HG02763 (cell line): Measurements from ENCODE around the gene PHF21A.

ENCODE experiments used
- ATAC-seq: cut with Tn5 transposase; IDR thresholded peaks from one replicate; pipeline ENCODE4 v1.9.1; 2021; ENCODE audit warnings: mild to moderate bottlenecking, moderate library complexity; ENCODE audit not compliant: unreplicated experiment

Gene PHF21A

GRCh38 chr11:46121301-46121723, at the start of gene PHF21A:
Gene PHF21A (minus strand): TSS chr11:46121454. CDS start chr11:46084219, 37,235 bp downstream.
- peak; percentile 55 for ATAC-seq

DNA sequence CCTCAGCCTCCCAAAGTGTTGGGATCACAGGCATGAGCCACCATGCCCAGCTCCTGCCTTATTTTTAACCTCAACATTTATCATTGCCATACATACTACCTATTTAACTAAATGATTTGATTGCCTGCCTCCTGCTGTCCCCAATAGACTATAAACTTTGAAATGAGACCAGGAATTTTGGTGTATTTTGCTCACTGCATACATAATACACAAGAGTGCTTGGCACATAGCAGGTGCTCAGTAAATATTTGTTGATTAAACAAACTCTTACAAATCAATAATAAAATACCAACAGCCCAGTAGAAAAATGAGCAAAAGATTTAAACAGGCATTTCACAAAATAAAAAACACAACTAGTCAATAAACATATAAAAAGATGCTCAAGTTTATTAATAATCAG, 49.5 kb upstream of the PHF21A start:
- ATAC-seq, result no peak

DNA sequence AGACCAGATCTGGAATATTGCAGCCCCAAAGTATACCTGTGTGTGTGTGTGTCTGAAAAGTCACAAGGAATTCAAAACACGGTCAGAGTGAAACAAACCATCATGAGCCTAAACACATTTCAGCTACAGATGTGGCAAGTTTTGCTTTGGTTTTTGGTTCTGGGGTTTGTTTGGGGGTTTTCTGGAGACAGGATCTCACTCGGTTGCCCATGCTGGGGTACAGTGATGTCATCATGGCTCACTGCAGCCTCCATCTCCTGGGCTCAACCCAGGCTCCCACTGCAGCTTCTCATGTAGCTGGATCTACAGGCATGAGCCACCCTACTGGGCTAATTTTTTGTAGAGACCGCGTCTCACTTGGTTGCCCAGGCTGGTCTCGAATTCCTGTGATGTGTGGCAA, 41.4 kb upstream of the PHF21A start:
- ATAC-seq, result no peak

GRCh38 chr11:46161201-46161600, 39.9 kb upstream of the PHF21A start:
- ATAC-seq, result no peak

- ATAC-seq, result no peak
These were observed 38.8 kb upstream of the PHF21A start for GRCh38 chr11:46160100-46160499.

GRCh38 chr11:46159680-46160079, 38.4 kb upstream of the PHF21A start:
- ATAC-seq, result no peak

GRCh38 chr11:46149826-46150225, 28.6 kb upstream of the PHF21A start:
- ATAC-seq, result no peak

DNA sequence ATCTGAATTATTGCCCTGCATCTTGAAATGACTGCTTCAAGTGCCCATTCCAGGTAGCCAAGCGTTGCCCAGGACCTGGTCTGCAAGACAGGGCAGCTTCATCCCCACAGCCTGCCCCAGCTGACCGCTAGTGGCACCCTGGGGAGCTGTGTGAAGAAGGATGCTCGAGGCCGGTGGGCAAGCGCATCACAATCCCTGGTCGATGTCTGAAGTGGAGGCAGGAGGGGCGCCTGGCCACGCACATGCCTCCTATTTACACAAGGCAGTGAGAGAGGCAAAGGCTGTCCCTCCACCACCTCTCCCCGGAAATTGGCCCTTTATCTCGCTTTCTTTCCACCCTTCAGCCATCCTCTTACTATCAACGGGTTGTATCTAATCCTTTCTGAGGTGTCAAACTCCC, 28.1 kb upstream of the PHF21A start:
- ATAC-seq, result no peak

DNA sequence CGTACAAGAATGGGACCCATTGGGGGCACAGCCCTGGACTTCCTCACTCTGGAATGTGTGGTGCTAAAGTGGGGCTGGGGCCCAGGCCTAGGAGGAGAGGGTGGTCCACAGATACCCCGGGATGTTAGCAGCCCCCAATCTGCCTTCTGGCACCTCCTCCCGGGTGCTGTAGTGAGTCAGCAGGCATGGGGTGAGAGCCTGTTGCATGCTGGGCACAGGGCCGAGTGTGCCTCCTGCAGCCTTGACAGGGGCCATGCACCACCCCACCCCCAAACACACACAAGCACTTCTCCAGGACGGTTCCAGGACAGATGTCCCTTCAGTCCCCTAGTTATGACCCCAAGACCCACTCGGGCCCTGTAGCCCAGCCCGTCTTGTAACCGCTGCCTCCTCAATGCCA, 23.5 kb upstream of the PHF21A start:
- no peak for ATAC-seq

GRCh38 chr11:46143049-46143806, 22.0 kb upstream of the PHF21A start:
- ATAC-seq, result no peak

DNA sequence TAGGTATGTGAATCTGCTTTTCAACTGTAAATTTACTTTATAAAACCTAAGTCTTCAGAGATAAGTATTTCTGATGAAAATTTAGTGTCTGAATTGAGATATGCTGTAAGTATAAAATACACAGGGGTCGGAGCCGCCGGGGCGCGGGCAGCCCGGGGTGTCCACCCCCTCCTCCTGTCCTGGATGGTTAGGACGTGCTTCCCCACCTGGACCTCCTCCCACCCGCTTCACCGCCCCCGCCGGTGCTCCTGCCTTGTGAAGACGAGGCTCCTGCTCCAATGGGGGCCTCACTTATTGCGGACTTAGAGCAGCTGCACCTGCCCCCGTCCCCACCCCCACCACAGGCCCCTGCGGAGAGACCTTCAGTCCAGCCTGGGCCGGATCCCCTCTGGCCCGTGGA, 21.3 kb upstream of the PHF21A start:
- ATAC-seq, result no peak

DNA sequence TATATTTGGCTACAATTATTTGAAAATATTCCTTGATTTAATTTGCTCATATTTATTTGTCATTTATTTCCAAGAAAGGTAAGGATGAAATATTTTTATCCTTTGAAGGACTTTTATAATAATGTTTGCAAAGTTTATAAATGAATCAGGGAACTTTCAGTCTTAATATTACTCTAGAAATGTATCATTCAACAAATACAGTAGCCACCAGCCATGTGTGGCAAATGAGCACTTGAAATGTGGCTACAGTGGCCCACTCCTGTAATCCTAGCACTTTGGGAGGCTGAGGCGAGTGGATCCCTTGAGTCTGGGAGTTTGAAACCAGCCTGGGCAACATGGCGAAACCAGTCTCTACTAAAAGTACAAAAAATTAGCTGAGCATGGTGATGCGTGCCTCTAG, 20.3 kb upstream of the PHF21A start:
- no peak for ATAC-seq

DNA sequence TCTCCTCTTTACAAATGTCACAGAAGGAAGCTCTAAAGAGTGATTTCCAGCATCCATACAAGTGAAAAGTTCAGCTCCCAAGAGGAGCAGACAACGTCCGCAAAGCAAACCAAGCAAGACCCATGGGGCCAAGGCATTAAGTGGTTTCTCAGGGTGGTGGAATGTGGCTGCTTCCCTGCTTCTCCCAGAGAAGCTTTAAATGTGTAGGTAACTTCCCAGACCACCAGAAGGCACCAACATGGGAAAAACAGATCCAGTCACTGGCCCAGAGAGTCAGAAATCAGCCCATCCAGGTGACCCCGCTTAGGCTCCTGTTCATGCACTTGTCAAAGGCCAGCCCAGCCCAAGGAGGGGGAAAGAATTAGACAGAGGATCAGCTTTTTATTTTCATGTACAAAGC, 13.3 kb upstream of the PHF21A start:
- ATAC-seq, result no peak

GRCh38 chr11:46134061-46134460, 12.8 kb upstream of the PHF21A start:
- no peak for ATAC-seq

DNA sequence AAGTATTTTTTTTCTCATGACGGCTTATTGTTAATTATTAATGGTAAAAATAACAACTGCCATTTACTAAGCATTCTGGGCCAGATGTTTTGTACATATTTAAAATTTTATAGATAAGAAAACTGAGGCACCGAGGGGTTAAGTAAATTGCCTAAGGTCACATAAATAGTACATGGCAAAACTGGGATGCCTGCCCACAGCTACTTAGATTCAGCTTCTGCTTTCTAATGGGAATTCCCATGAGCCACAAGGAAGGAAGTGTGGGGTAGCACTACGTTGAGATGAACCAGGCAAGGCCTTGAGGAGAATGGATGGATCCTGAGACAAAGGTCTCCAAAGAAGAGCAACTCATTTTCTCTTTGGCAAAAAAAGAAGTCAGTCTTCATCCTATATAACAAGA, 11.9 kb upstream of the PHF21A start:
- no peak for ATAC-seq

- ATAC-seq, result no peak
These were observed 9.2 kb upstream of the PHF21A start for GRCh38 chr11:46130286-46130940.

DNA sequence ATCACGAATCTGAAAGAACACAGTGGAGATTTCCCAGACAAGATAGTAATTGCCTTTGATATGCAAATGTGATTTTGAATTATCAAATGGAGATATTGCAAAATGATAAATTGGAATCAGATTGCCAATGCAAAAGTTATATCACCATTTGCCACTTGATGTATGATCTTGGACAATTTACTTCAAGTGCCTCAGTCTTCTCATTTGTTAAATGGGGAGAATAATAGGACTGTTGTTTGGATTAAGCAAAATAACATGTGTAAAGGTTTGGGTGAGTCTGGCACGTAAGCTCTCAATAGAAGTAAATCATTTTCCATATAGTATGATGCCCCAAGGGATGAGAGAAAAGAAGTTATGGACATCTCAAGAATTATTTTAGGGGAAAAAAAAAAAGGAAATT, 7.9 kb upstream of the PHF21A start:
- no peak for ATAC-seq

GRCh38 chr11:46127150-46127638, 5.9 kb upstream of the PHF21A start:
- ATAC-seq, result peak; percentile 60

GRCh38 chr11:46125284-46125683, 4.0 kb upstream of the PHF21A start:
- ATAC-seq, result no peak

GRCh38 chr11:46122945-46123715, 1.9 kb upstream of the PHF21A start:
- no peak for ATAC-seq

DNA sequence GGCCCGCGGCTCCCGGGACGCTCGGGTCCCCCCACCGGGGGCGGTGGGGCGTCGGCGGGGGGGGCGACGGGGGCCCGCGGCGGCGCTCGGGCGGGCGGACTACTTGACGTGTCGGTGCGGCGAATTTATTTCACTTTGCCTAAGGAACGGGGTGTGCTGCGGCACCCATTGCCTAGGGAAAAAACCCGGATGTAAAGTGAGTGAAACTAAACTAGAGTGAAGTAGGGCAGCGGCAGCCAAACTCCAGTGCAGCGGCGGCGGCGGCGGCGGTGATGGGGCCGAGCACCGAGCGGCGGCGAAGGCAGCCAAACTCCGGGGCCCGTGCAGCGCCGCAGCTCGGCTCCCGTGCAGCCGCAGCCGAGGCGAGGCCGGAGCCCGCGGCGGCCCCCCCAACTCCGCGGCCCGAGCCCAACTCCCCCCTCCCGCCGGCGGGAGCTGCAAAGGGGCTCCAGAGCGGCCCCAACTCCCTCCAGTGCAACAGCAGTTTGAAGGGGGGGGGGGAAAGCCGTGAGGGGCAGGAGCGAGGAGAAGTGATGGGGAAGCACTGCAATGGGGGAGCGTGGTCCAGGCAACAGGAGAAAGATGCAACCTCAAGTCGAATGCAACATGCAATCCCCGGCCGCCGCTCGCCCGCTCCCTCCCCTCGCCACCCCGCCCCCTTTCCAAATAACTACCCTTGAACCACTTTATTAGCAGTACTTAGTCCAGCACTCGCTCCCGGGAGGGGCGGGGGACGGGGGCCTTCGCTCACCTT, 647 bp upstream of the PHF21A start:
- peak; percentile 36 for ATAC-seq
